ENCODE data around the gene TAOK1. TPM values are rescaled to one million over a fixed set of nuclear protein-coding genes. Genes with fewer than 3 reads are reported as not detected.

TAOK1 gene
- total and polyA plus RNA-seq, 8 donors = 5.4 to 31.8 (median 16.8) TPM

DNA sequence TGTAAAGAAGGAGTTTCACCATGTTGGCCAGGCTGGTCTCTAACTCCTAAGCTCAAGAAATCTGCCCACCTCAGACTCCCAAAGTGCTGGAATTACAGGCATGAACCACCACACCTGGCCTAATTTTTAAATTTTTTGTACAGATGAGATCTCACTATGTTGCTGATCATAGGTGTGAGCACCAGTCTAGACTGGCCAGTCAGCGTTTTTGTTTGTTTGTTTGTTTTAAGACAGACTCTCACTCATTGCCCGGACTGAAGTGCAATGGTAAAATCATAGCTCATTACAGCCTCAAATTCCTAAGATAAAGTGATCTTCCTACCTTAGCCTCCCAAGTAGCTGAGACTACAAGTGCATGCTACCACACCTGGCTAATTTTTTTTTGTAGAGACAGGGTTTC lies 38.0 kb upstream of the TAOK1 start:
- TF ChIP-seq, protein P1, sequence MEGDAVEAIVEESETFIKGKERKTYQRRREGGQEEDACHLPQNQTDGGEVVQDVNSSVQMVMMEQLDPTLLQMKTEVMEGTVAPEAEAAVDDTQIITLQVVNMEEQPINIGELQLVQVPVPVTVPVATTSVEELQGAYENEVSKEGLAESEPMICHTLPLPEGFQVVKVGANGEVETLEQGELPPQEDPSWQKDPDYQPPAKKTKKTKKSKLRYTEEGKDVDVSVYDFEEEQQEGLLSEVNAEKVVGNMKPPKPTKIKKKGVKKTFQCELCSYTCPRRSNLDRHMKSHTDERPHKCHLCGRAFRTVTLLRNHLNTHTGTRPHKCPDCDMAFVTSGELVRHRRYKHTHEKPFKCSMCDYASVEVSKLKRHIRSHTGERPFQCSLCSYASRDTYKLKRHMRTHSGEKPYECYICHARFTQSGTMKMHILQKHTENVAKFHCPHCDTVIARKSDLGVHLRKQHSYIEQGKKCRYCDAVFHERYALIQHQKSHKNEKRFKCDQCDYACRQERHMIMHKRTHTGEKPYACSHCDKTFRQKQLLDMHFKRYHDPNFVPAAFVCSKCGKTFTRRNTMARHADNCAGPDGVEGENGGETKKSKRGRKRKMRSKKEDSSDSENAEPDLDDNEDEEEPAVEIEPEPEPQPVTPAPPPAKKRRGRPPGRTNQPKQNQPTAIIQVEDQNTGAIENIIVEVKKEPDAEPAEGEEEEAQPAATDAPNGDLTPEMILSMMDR (IDR thresholded peaks at IDR 0.05) = no peak
- Histone ChIP-seq H3K4me3 (no peak overlapping the region), H3K27ac (no peak overlapping the region), H3K36me3 (no peaks in the 10 kb centered on the region), H3K27me3 (no peaks in the 10 kb centered on the region), H3K9me3 (no peaks in the 10 kb centered on the region), H3K4me1 (no peaks in the 10 kb centered on the region)
- no peak for DNase-seq
- intact Hi-C loops (cut with DNase I) = no loop called here
- WGBS, 2 donors = 60 to 68% methylated on average over 2 of the region's 2 CpGs
- no peak for FAIRE-seq
- ATAC-seq = no peak

DNA sequence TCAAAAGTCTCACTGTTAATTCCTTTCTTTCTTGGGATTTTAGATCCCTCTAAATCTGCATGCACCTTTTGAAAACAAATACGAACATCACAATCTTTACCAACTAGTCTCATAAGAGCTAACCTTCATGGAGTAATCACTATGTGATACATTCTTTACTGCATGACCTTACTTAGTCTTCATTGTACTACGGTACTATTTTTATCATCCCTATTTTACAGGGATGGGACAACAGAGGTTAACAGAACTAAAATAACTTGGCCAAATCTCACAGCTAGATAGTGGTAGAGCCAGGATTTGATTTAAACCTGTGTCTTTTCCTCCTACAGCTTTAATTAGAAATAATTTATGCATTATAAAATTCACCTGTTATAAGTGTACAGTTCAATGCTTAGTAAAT lies 32.9 kb upstream of the TAOK1 start:
- Histone ChIP-seq H3K4me1 (no peaks in the 10 kb centered on the region), H3K27ac (no peak overlapping the region), H3K9me3 (no peaks in the 10 kb centered on the region), H3K36me3 (no peaks in the 10 kb centered on the region), H3K4me3 (no peak overlapping the region), H3K27me3 (no peaks in the 10 kb centered on the region)
- DNase-seq (no peak), ATAC-seq (no peak), FAIRE-seq (no peak)
- WGBS, 2 donors = 82 to 94% methylated on average over 2 of the region's 2 CpGs
- TF ChIP-seq, protein P1 (IDR thresholded peaks at IDR 0.05) = no peak
- intact Hi-C loops (cut with DNase I) = no loop called here

DNA sequence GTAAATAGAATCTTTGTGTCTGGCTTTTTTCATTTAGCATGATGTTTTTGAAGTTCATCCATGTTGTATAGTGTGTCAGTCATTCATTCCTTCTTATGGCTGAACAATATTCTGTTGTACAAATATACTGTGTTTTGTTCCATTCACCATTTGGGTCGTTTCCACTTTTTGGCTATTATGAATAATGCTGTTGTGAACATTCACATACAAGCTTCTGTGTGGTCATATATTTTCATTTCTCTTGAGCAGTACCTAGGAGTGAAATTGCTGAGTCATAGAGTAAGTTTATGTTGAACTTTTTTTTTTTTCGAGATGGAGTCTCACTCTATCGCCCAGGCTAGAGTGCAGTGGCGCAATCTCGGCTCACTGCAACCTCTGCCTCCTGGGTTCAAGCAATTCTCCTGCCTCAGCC lies 32.3 kb upstream of the TAOK1 start:
- 75 to 90% methylated on average over 5 of the region's 5 CpGs for WGBS, 2 donors
- FAIRE-seq = no peak
- TF ChIP-seq, protein P1 (IDR thresholded peaks at IDR 0.05) = no peak
- no peaks in the 10 kb centered on the region for H3K9me3 ChIP-seq
- H3K36me3 ChIP-seq = no peaks in the 10 kb centered on the region
- intact Hi-C loops (cut with DNase I) = no loop called here
- H3K27me3 ChIP-seq = no peaks in the 10 kb centered on the region
- H3K27ac ChIP-seq = no peak overlapping the region
- DNase-seq = no peak
- no peak for ATAC-seq
- H3K4me1 ChIP-seq = no peaks in the 10 kb centered on the region
- no peak overlapping the region for H3K4me3 ChIP-seq

DNA sequence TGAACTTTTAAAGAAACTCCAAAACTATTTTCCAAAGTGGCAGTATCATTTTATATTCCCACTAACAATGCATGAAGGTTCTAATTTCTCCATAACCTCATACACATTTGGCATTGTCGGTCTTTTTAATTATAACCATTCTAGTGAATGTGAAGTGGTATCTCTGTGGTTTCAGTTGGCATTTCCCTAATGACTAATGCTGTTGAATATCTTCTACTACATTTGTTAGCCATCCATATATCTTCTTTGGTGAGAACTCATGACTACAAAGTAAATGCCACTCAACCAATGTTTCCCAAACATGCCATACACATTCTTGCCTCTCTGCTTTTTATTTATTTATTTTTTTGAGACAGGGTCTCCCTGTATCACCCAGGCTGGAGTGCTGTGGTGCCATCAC lies 31.7 kb upstream of the TAOK1 start:
- no peaks in the 10 kb centered on the region for H3K4me1 ChIP-seq
- ATAC-seq (no peak), FAIRE-seq (no peak), DNase-seq (no peak)
- TF ChIP-seq, protein P1 (IDR thresholded peaks at IDR 0.05) = no peak
- intact Hi-C loops (cut with DNase I) = no loop called here
- 94 to 96% methylated on average over 1 of the region's 1 CpG for WGBS, 2 donors
- no peaks in the 10 kb centered on the region for H3K9me3 ChIP-seq
- no peak overlapping the region for H3K4me3 ChIP-seq
- no peak overlapping the region for H3K27ac ChIP-seq
- no peaks in the 10 kb centered on the region for H3K36me3 ChIP-seq
- no peaks in the 10 kb centered on the region for H3K27me3 ChIP-seq

DNA sequence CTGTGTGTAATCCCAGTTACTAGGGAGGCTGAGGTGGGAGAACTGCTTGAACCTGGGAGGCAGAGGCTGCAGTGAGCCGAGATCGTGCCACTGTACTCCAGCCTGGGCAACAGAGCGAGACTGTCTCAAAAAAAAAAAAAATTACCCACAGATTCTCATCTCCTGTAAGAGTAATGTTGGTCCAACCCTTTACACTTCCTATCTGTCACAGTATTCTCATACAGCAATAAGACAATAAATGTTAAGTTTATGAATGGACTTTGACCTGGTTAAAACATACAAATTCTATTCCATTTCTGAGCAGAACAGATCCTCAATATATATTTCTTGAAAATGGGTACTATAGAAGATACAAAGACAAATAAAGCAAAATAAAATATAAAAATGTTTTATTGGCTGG lies 30.4 kb upstream of the TAOK1 start:
- no peak for ATAC-seq
- H3K4me3 ChIP-seq = no peak overlapping the region

More for the DNA sequence above, 30.4 kb upstream of the TAOK1 start:
- Histone ChIP-seq H3K36me3 (no peaks in the 10 kb centered on the region), H3K27ac (no peak overlapping the region), H3K27me3 (no peaks in the 10 kb centered on the region), H3K4me1 (no peaks in the 10 kb centered on the region), H3K9me3 (no peaks in the 10 kb centered on the region)
- FAIRE-seq (no peak), DNase-seq (no peak)
- TF ChIP-seq, protein P1 (IDR thresholded peaks at IDR 0.05) = no peak
- intact Hi-C loops (cut with DNase I) = no loop called here
- WGBS, 2 donors = 89 to 96% methylated on average over 3 of the region's 3 CpGs

Measured in pancreas (tissue), 10 donors.